Measurements from ENCODE around the gene SLC35B2. TPM values are rescaled to one million over a fixed set of nuclear protein-coding genes. Genes with fewer than 3 reads are reported as not detected.

The SLC35B2 gene
- total RNA-seq, 1 experiment from 2014 or later: 105 TPM

GRCh38 chr6:44223319-44224028, 33.9 kb downstream of the SLC35B2 start, which contains the start of gene SLC29A1:
SLC29A1 (plus strand) TSS chr6:44223595; CDS start chr6:44227314, 3,719 bp downstream.
- ATAC-seq (peak; percentile 49), DNase-seq (ENCODE audit: low read depth, low spot score) (no peak)
- Histone ChIP-seq H3K4me3 (ENCODE audit: low read depth in 2 of 2, low read length in 2 of 2) (peak within 1 kb of the TSS; percentile 55 to 83), H3K27ac (ENCODE audit: low read length) (peak within 1 kb of the TSS; percentile 95), H3K27me3 (ENCODE audit: control insufficient read depth, insufficient read depth, low read length) (no peaks in the 10 kb centered on the region), H3K36me3 (ENCODE audit: control insufficient read depth, insufficient read depth, low read length) (no peaks in the 10 kb centered on the region), H3K4me1 (ENCODE audit: control insufficient read depth, insufficient read depth, low read length) (peaks cover 60% of the 10 kb centered on the region), H3K9me3 (ENCODE audit: control insufficient read depth, insufficient read depth, low read depth, low read length) (no peaks in the 10 kb centered on the region)
- CTCF ChIA-PET: interaction anchor here (0.6 kb wide), 1 partner anchor 14 kb away, joined by 7 read pairs; no protein-coding TSS in a partner anchor
- intact Hi-C loops (cut with micrococcal nuclease; ENCODE audit: unreplicated experiment) (loop anchor here (1.0 to 5.0 kb wide), 2 partner anchors 11 to 46 kb away; no protein-coding TSS in a partner anchor), in situ Hi-C loops (cut with HindIII; ENCODE audit: low pct_unique_long_range_greater_than_20kb, low sequenced_read_pairs) (no loop called here)
- BruUV-seq (replicated peaks): no TSS peak
- TF ChIP-seq SIN3A (IDR thresholded peaks at IDR 0.05; ENCODE audit: borderline replicate concordance, insufficient read depth, low read depth, low read length) (no peak), REST (IDR thresholded peaks at IDR 0.05; ENCODE audit: insufficient read depth in 1 of 2, low read depth in 2 of 2, low read length in 1 of 2) (no peak), POLR2AphosphoS5 (IDR thresholded peaks at IDR 0.05; ENCODE audit: low read depth, low read length) (no peak; the same call in 1 of the 2 replicates), TCF7L2 (IDR thresholded peaks at IDR 0.05; ENCODE audit: low read depth, low read length) (no peak), CTCF (IDR thresholded peaks at IDR 0.05) (no peak; the same call in 1 of the 2 replicates)
- POLR2A ChIA-PET: interaction anchor here (0.6 to 1.0 kb wide), 2 partner anchors 31 to 46 kb away, joined by 3 read pairs; no protein-coding TSS in a partner anchor

GRCh38 chr6:44222486-44223318, 34.6 kb downstream of the SLC35B2 start:
- CTCF ChIA-PET: interaction anchor here (0.5 to 0.9 kb wide), 2 partner anchors 12 to 14 kb away, joined by 6 to 11 read pairs; no protein-coding TSS in a partner anchor

More at GRCh38 chr6:44222486-44223318, 34.6 kb downstream of the SLC35B2 start:
- POLR2A ChIA-PET: interaction anchor here (0.6 to 1.0 kb wide), 2 partner anchors 30 to 45 kb away, joined by 3 read pairs; no protein-coding TSS in a partner anchor
- H3K9me3 ChIP-seq (ENCODE audit: control insufficient read depth, insufficient read depth, low read depth, low read length): no peaks in the 10 kb centered on the region
- no TSS peak for BruUV-seq (replicated peaks)
- H3K36me3 ChIP-seq (ENCODE audit: control insufficient read depth, insufficient read depth, low read length): no peaks in the 10 kb centered on the region
- peak; percentile 22 for ATAC-seq
- no peak for DNase-seq (ENCODE audit: low read depth, low spot score)
- intact Hi-C loops (cut with micrococcal nuclease; ENCODE audit: unreplicated experiment): loop anchor here (5.0 kb wide), 1 partner anchor 45 kb away; no protein-coding TSS in a partner anchor
- no peak for TF ChIP-seq TCF7L2 (IDR thresholded peaks at IDR 0.05; ENCODE audit: low read depth, low read length)
- no peak for TF ChIP-seq REST (IDR thresholded peaks at IDR 0.05; ENCODE audit: insufficient read depth in 1 of 2, low read depth in 2 of 2, low read length in 1 of 2)
- no peak for TF ChIP-seq POLR2AphosphoS5 (IDR thresholded peaks at IDR 0.05; ENCODE audit: low read depth, low read length)
- TF ChIP-seq CTCF (IDR thresholded peaks at IDR 0.05): no peak
- no peak for TF ChIP-seq SIN3A (IDR thresholded peaks at IDR 0.05; ENCODE audit: borderline replicate concordance, insufficient read depth, low read depth, low read length)
- H3K4me3 ChIP-seq (ENCODE audit: low read depth in 2 of 2, low read length in 2 of 2): peak overlapping the region; percentile 55 to 83
- in situ Hi-C loops (cut with HindIII; ENCODE audit: low pct_unique_long_range_greater_than_20kb, low sequenced_read_pairs): no loop called here
- H3K27ac ChIP-seq (ENCODE audit: low read length): peak overlapping the region; percentile 95
- H3K4me1 ChIP-seq (ENCODE audit: control insufficient read depth, insufficient read depth, low read length): peaks cover 62% of the 10 kb centered on the region
- no peaks in the 10 kb centered on the region for H3K27me3 ChIP-seq (ENCODE audit: control insufficient read depth, insufficient read depth, low read length)

Data from Panc1 (cell line).